Kidney glomerular epithelial cell (primary cell): ENCODE data around the gene PURB.
A peak's percentile ranks its signal among the peaks of the same experiment; 100 is the strongest.
"Not testable (repeated sequence)": the region's sequence is repeated elsewhere in the genome, so short reads cannot be mapped to it uniquely, and the experiment has no call there.

Experiments used
- DNase-seq: peaks from one replicate; lab custom pipeline; 2025; lab: John Stamatoyannopoulos, UW

The PURB gene

DNA sequence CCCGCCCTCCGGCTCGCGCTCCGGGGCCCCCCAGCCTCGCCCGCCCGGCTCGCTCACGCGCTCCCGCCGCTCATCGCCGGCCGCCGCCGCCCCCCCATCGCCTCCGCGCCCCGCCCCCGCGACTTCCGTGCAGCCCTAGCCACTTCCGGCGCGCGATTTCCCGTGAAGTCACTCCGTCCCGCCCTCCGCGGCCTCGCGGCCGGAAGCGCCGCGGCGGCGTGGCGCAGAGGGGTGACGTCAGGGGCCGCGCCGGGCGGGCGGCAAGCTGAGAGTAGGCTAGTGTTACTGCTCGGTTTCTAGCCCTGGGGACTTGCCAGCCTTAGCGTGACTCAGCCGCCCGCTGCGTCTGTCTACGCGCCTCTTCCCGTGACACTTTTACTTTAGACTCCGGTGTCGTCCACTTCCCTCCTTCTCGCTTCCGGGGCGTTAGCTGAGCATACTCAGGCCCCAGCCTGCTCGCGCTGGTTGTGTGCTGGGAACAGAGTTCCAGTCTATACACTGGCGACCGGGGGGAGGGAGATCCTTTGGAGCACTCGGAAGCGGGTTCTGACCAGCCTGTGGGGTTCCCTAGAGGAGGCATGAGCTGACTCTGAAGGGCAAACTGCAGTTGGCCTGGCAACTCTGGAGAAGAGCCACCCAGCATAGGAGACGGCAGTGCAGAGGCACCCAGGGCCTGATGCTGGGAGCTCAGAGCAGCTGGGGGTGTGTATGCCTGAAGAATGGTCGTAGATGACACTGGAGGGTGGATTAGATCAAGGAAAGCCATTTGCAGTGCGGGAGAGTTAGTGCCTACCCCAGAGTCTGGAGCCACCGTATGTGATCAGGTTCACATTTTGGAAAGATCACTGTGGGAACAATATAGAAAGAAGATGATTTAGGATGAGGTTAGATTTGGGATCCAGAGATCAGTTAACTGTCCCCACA is at the start of gene PURB:
TSS of gene PURB (minus strand) at position 137 of the 924 bp plus-strand sequence. CDS start 182 bp downstream, outside the sequence.
- DNase-seq: peak; percentile 77

- DNase-seq: no peak
These were observed 49.7 kb upstream of the PURB start for GRCh38 chr7:44935016-44935415.

DNA sequence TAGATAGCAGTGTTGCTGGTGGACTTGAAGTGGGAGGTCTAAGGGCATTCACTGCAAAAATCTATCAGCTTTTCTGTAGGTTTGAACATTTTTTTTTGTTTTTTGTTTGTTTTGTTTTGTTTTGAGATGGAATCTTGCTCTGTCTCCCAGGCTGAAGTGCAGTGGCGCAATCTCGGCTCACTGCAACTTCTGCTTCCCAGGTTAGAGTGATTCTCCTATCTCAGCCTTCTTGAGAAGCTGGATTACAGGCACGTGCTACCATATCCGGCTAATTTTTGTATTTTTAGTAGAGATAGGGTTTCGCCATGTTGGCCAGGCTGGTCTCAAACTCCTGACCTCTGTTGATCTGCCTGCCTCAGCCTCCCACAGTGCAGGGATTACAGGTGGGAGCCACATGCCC is 49.2 kb upstream of the PURB start:
- DNase-seq: not testable (repeated sequence)

GRCh38 chr7:44930921-44931320 is 45.6 kb upstream of the PURB start:
- DNase-seq: no peak

DNA sequence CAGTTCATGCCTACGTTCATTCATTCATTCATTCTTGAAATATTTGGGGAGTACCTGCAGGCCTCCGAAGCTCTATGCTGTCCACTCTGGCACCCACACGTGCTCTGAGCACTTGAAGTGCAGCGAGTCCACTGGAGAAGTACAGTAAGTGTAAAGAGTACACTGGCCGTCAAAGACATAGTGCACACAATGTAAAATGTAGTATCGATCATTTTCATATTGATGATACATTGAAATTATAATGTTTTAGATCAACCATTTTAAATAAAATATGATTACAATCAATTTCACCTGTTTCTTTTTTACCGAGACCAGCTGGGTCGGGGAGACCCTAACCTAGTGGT is 37.0 kb upstream of the PURB start:
- no peak for DNase-seq

GRCh38 chr7:44921607-44922350 is 36.4 kb upstream of the PURB start:
- DNase-seq: peak; percentile 17

GRCh38 chr7:44920119-44920518 is 34.8 kb upstream of the PURB start:
- DNase-seq: no peak

DNA sequence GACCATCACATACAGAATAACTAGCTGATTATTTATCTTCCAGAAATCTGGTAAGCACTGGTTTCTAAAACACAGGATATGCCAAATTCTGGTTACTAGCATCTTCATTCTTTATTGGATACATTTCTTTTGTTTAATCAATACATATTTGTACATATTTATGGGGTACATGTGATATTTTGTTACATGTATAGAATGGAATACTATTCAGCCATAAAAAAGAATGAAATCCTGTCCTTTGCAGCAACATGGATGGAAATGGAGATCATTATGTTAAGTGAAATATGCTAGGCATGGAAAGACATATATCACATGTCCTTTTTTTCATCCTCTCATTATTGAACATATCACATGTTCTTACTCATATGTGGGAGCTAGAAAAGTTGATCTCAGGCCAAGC is 32.7 kb upstream of the PURB start:
- no peak for DNase-seq

DNA sequence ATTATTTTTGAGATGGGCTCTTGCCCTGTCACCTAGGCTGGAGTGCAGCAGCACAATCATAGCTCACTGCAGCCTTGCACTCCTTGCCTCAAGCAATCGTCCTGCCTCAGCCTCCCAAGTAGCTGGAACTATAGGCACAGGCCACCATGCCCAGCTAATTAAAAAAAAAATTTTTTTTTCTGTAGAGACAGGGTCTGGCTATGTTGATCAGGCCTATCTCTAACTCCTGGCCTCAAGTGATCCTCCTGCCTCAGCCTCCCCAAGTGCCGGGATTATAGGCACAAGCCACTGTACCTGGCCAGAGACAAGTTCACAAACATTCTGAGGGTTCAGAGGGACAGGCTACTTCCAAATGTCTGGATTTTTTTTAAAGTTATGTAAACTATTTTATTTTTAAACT is 32.1 kb upstream of the PURB start:
- DNase-seq: no peak

GRCh38 chr7:44914992-44915607 is 29.8 kb upstream of the PURB start:
- no peak for DNase-seq

DNA sequence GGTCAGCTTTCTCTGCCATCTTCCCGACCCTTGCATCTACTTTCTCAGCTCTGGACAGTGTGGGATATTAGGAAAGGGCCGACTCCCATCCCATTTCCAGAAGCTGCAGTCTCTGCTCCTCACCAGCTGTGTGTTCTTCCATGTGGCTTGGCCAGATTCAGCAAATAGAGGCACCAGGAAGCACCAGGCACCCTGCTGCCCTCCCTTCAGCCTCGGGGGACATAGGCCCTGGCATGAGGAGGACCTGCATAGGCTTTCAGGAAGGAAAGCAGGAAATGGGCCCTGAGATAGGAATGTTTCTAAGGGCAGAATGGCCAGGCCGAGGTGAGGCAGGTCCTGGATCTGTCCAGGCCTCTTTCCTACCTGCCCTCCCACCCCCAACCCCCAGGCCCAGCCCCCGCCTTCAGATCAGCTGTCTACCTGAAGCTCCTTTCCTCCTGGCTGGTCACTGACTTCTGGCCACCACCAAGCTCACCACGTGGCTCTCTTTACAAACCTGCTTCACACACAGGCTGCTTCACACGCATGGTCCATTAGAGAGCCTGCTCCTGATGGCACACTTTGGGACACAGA is 27.5 kb upstream of the PURB start:
- no peak for DNase-seq

DNA sequence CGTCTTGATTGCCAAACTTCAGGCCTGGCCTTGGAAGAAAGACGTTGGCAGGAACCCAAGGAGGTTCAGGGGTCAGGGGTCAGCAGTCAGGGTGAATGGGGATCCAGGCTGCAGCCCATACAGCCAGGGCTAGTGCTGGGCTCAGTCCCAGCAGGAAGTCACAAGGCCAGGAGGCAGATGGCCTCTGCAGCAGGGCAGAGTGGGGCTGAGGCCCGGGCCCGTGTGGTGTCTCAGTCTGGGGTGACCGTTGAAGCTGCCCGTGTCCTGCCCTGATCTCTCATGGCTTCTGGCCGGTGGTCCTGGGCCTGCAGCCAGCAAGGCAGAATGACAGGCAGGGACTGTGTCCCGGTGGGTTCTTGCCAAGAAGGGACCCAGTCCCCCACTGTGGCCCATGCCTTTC is 26.6 kb upstream of the PURB start:
- no peak for DNase-seq

GRCh38 chr7:44909596-44910389 is 24.5 kb upstream of the PURB start:
- DNase-seq: no peak

- DNase-seq: no peak
These were observed 21.6 kb upstream of the PURB start for GRCh38 chr7:44906965-44907364.

- DNase-seq: no peak
These were observed 19.8 kb upstream of the PURB start for GRCh38 chr7:44905002-44905635.

GRCh38 chr7:44899443-44899842 is 14.1 kb upstream of the PURB start:
- DNase-seq: no peak

DNA sequence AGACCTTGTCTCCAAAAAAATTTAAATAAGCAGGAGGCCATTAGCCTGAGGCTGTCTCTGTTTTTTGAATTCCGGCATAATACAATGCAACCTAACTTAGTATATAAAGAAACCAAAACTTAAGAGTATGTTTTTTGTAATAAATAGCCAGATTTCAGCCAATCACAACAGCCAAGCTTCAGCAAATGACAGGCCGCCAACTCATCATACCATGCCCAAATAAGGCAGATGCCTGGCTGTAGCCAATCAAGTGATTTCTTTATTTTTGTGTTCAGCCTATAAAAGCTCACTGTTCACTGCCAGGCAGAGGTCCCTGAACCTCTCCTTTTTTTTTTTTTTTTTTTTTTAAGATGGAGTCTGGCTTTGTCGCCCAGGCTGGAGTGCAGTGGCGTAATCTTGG is 12.7 kb upstream of the PURB start:
- DNase-seq: no peak

- DNase-seq: no peak
These were observed 12.0 kb upstream of the PURB start for GRCh38 chr7:44897309-44897708.

GRCh38 chr7:44894888-44895580 is 9.7 kb upstream of the PURB start:
- no peak for DNase-seq

- DNase-seq: no peak
These were observed 8.4 kb upstream of the PURB start for GRCh38 chr7:44893710-44894234.
